Hepatocyte (in vitro differentiated cells): ENCODE measurements around the gene ARCN1. TPM values are rescaled to one million over a fixed set of nuclear protein-coding genes. Genes with fewer than 3 reads are reported as not detected.
A peak's percentile ranks its signal among the peaks of the same experiment; 100 is the strongest.

ENCODE experiments used
- DNase-seq: peaks from one replicate; pipeline ENCODE4 v3.0.0-alpha.2; 2016; ENCODE audit warnings: low spot score
- H2AFZ ChIP-seq: fragments of 200-600 bp; sonication (generic); 2 replicates; pipeline ENCODE4 v1.6.0; 2016; ENCODE audit warnings: antibody characterized with exemption, mild to moderate bottlenecking
- H3K27ac ChIP-seq: fragments of 200-600 bp; sonication (generic); 2 replicates; pipeline ENCODE4 v1.5.1; 2016; ENCODE audit warnings: mild to moderate bottlenecking
- H3K27me3 ChIP-seq: fragments of 200-600 bp; sonication (generic); 2 replicates; pipeline ENCODE4 v1.6.1; 2016
- H3K36me3 ChIP-seq: fragments of 200-600 bp; sonication (generic); replicated peaks from 2 replicates; pipeline ENCODE4 v1.5.1; 2016; ENCODE audit warnings: low read depth; ENCODE audit not compliant: insufficient read depth
- H3K4me1 ChIP-seq: fragments of 200-600 bp; sonication (generic); 2 replicates; pipeline ENCODE4 v1.5.1; 2016; ENCODE audit warnings: mild to moderate bottlenecking, moderate library complexity; ENCODE audit not compliant: insufficient read depth
- H3K4me2 ChIP-seq: fragments of 200-600 bp; sonication (generic); 2 replicates; pipeline ENCODE4 v1.6.0; 2016
- H3K4me3 ChIP-seq: fragments of 200-600 bp; sonication (generic); 2 replicates; pipeline ENCODE4 v1.5.1; 2016; ENCODE audit warnings: mild to moderate bottlenecking
- H3K79me2 ChIP-seq: fragments of 200-600 bp; sonication (generic); 2 replicates; pipeline ENCODE4 v1.6.0; 2017; ENCODE audit warnings: mild to moderate bottlenecking
- H3K9me2 ChIP-seq: fragments of 200-600 bp; sonication (generic); replicated peaks from 2 replicates; pipeline ENCODE4 v1.6.0; 2017; ENCODE audit warnings: mild to moderate bottlenecking; ENCODE audit not compliant: insufficient read depth
- H3K9me3 ChIP-seq: fragments of 200-600 bp; sonication (generic); 2 replicates; pipeline ENCODE4 v1.5.1; 2016; ENCODE audit warnings: low read depth, mild to moderate bottlenecking
- H4K20me1 ChIP-seq: fragments of 200-600 bp; sonication (generic); 2 replicates; pipeline ENCODE4 v1.6.0; 2016; ENCODE audit warnings: mild to moderate bottlenecking; ENCODE audit not compliant: insufficient read depth, poor library complexity, severe bottlenecking
- CTCF ChIP-seq: fragments of 200-600 bp; sonication (generic); IDR thresholded peaks from 2 replicates; pipeline ENCODE4 v1.5.1; 2016; ENCODE audit warnings: antibody characterized with exemption, mild to moderate bottlenecking; ENCODE audit not compliant: poor library complexity
- EZH2 ChIP-seq: fragments of 200-600 bp; sonication (generic); IDR thresholded peaks from 2 replicates; pipeline ENCODE4 v1.6.1; 2016; ENCODE audit warnings: antibody characterized with exemption, mild to moderate bottlenecking, borderline replicate concordance
- EZH2phosphoT487 ChIP-seq: fragments of 200-600 bp; sonication (generic); IDR thresholded peaks from one replicate; pipeline ENCODE4 v1.6.1; 2018; ENCODE audit warnings: antibody characterized with exemption, mild to moderate bottlenecking, low read depth, moderate library complexity; ENCODE audit not compliant: unreplicated experiment, severe bottlenecking
- WGBS: methylation state at CpG from one replicate; pipeline ENCODE4 v1.1.6; 2016; ENCODE audit warnings: low lambda C conversion rate; ENCODE audit errors: missing lambda C conversion rate; 5-methylcytosine and 5-hydroxymethylcytosine counted together
- polyA plus RNA-seq: library from polyadenylated mRNA; unstranded; fragments of >200 nt; fragmentation: Nextera tagmentation; extraction: Ambion mirVana; gene quantifications from 2 replicates; pipeline ENCODE4 v1.2.1, GENCODE V29; 2016
- total RNA-seq: library from RNA; depleted of rRNA; stranded (reverse); fragments of >200 nt; gene quantifications from 2 replicates; pipeline ENCODE4 v1.2.3, GENCODE V29; 2014

The ARCN1 gene
- total and polyA plus RNA-seq, 2 experiments from 2014 or later, result 166 to 190 TPM

DNA sequence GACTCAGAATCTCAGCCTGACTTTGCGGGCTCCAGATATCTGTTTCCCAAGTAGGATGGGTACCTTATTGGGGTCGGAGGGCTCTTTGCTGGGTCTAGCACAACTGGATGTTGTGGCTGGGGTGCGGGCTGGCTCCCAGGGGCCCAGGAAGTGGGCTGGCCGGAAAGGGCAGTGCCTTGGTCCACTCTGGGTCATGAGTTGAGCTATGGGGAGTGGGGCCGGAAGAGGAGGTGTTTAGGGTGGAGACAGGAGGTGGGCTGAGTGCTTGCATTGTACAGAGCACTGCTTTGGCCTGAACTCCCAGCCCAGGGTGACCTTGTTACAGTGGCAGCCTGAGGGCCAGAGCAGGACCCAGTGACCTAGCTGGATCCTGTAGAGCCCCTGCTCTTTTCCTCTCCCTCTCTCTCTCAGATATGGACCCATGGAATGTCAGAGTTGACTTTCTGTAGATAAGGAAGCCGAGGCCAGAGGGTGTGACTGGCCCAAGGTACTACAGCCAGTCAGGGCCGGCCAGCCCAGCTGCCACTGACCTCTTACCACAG is 48.4 kb downstream of the ARCN1 start:
- Histone ChIP-seq H2AFZ (peak overlapping the region; percentile 3), H3K4me2 (peak overlapping the region; percentile 91), H3K4me3 (no peak overlapping the region), H3K36me3 (no peaks in the 10 kb centered on the region), H3K9me3 (no peaks in the 10 kb centered on the region), H3K9me2 (no peaks in the 10 kb centered on the region), H3K4me1 (peaks cover 59% of the 10 kb centered on the region), H4K20me1 (no peaks in the 10 kb centered on the region), H3K27me3 (no peaks in the 10 kb centered on the region), H3K79me2 (peaks cover 21% of the 10 kb centered on the region), H3K27ac (peak overlapping the region; percentile 96)
- 65% methylated on average over 7 of the region's 7 CpGs for WGBS
- no peak for TF ChIP-seq EZH2
- no peak for TF ChIP-seq EZH2phosphoT487
- no peak for TF ChIP-seq CTCF
- DNase-seq, result no peak

- Histone ChIP-seq H3K4me3 (peak overlapping the region; percentile 96), H3K27ac (peak overlapping the region; percentile 96), H3K4me2 (peak overlapping the region; percentile 91), H2AFZ (peak overlapping the region; percentile 80), H3K4me1 (peaks cover 53% of the 10 kb centered on the region), H4K20me1 (no peaks in the 10 kb centered on the region), H3K36me3 (no peaks in the 10 kb centered on the region), H3K9me2 (no peaks in the 10 kb centered on the region), H3K27me3 (no peaks in the 10 kb centered on the region), H3K79me2 (peaks cover 21% of the 10 kb centered on the region), H3K9me3 (no peaks in the 10 kb centered on the region)
- DNase-seq, result peak; percentile 91
- WGBS, result 1% methylated on average over 32 of the region's 38 CpGs
- no peak for TF ChIP-seq CTCF
- no peak for TF ChIP-seq EZH2phosphoT487
- TF ChIP-seq EZH2, result no peak
Observed at GRCh38 chr11:118621071-118621783, 49.0 kb downstream of the ARCN1 start.

DNA sequence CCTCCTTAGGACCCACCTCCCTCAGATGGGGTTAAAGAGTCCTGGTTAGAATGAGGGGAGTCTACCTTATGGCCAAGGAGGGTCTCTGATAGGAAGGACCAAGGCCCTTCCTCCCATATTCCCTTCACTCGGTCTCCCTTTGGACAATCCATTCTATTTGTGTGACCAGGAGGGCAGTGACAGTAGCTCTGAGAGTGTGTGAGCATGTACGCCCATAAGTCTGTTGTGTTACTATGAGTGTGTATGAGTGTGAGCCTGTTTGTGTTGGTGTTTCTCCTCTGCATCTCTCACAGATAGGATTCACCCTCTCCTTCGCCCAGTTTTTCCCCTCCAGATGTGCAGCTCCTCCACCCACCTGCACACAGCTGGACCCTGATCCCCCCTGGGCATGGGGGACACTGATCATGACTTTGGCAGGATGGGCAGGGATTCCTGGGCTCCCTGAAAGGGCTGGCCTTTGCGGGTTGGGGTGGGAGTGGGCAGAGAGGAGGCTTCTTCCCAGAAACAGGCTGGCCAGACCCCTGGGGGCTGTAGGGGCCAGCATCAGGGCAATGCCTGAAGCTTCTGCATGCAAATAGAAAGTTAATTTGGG is 49.7 kb downstream of the ARCN1 start:
- Histone ChIP-seq H3K36me3 (no peaks in the 10 kb centered on the region), H3K4me2 (peak overlapping the region; percentile 91), H3K9me2 (no peaks in the 10 kb centered on the region), H2AFZ (peak overlapping the region; percentile 80), H3K79me2 (peaks cover 21% of the 10 kb centered on the region), H3K27ac (peak overlapping the region; percentile 96), H4K20me1 (no peaks in the 10 kb centered on the region), H3K4me3 (peak overlapping the region; percentile 96), H3K27me3 (no peaks in the 10 kb centered on the region), H3K4me1 (peaks cover 53% of the 10 kb centered on the region), H3K9me3 (no peaks in the 10 kb centered on the region)
- 32% methylated on average over 4 of the region's 4 CpGs for WGBS
- TF ChIP-seq EZH2phosphoT487 (no peak), CTCF (no peak), EZH2 (no peak)
- DNase-seq, result no peak
